Nephron (organoid): Measurements from ENCODE around the gene GCAT.

Experiments used
- H3K27ac Mint-ChIP-seq, 3 experiments: 2 replicates each; pipeline ENCODE4 v1.8.0; 2020; ENCODE audit warnings: mixed read lengths in 3 of 3, mild to moderate bottlenecking in 2 of 3, moderate library complexity in 1 of 3
- H3K27me3 Mint-ChIP-seq: 2 replicates; pipeline ENCODE4 v1.8.0; 2021; ENCODE audit warnings: low read depth, mild to moderate bottlenecking, moderate library complexity, mixed read lengths
- H3K36me3 Mint-ChIP-seq: 2 replicates; pipeline ENCODE4 v1.8.0; 2020; ENCODE audit warnings: low read depth, mixed read lengths
- H3K4me1 Mint-ChIP-seq: 2 replicates; pipeline ENCODE4 v1.8.0; 2020; ENCODE audit warnings: mixed read lengths
- H3K4me3 Mint-ChIP-seq, 3 experiments: 2 replicates each; pipeline ENCODE4 v1.8.0; 2020; ENCODE audit warnings: mild to moderate bottlenecking in 3 of 3, mixed read lengths in 3 of 3, moderate library complexity in 2 of 3
- H3K9me3 Mint-ChIP-seq: 2 replicates; pipeline ENCODE4 v1.8.0; 2020; ENCODE audit warnings: mixed read lengths
- TF ChIP-seq, protein P1 (sequence below), 3 experiments: fragments of 200-600 bp; sonication (generic); IDR thresholded peaks; one replicate each; pipeline ENCODE4 v1.5.0; 2021; ENCODE audit warnings: antibody characterized with exemption in 3 of 3; ENCODE audit not compliant: unreplicated experiment in 3 of 3

The GCAT gene

DNA sequence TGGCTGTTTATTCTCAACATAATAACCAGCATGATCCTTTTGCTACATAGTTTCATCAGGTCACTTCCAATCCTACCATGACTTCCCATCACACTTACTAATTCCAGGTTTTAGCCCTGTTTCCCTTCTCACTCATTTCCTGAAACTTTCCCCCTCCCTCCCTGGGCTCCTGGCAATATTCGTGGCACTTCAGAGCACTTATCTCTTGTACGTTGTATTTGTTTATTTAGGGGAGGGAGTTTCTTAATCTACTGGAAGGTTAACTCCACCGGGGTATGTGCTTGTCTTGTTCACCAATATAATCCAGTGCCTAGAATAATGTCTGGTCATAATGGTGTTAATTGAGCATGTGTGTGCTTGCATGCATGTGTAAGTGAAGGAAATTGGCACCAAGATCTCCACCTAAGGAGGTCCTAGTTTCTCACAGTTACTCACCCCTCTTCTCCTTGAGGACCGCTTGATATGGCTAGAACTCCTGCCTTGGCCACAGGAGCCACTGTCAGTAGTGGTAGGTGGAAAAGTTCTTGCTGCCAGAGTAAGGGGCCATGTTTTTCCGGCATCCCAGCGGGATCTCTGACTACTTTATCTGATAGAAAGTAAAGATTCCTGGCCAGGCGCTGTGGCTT, 53.2 kb downstream of the GCAT start:
- TF ChIP-seq, protein P1, sequence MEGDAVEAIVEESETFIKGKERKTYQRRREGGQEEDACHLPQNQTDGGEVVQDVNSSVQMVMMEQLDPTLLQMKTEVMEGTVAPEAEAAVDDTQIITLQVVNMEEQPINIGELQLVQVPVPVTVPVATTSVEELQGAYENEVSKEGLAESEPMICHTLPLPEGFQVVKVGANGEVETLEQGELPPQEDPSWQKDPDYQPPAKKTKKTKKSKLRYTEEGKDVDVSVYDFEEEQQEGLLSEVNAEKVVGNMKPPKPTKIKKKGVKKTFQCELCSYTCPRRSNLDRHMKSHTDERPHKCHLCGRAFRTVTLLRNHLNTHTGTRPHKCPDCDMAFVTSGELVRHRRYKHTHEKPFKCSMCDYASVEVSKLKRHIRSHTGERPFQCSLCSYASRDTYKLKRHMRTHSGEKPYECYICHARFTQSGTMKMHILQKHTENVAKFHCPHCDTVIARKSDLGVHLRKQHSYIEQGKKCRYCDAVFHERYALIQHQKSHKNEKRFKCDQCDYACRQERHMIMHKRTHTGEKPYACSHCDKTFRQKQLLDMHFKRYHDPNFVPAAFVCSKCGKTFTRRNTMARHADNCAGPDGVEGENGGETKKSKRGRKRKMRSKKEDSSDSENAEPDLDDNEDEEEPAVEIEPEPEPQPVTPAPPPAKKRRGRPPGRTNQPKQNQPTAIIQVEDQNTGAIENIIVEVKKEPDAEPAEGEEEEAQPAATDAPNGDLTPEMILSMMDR (IDR thresholded peaks at IDR 0.05; ENCODE audit: unreplicated experiment in 3 of 3) = no peak
- Mint-ChIP-seq H3K27me3 (no peaks in the 10 kb centered on the region), H3K4me1 (peaks cover 9% of the 10 kb centered on the region), H3K36me3 (peaks cover 69% of the 10 kb centered on the region), H3K9me3 (no peaks in the 10 kb centered on the region), H3K4me3 (no peak overlapping the region), H3K27ac (no peak overlapping the region)

DNA sequence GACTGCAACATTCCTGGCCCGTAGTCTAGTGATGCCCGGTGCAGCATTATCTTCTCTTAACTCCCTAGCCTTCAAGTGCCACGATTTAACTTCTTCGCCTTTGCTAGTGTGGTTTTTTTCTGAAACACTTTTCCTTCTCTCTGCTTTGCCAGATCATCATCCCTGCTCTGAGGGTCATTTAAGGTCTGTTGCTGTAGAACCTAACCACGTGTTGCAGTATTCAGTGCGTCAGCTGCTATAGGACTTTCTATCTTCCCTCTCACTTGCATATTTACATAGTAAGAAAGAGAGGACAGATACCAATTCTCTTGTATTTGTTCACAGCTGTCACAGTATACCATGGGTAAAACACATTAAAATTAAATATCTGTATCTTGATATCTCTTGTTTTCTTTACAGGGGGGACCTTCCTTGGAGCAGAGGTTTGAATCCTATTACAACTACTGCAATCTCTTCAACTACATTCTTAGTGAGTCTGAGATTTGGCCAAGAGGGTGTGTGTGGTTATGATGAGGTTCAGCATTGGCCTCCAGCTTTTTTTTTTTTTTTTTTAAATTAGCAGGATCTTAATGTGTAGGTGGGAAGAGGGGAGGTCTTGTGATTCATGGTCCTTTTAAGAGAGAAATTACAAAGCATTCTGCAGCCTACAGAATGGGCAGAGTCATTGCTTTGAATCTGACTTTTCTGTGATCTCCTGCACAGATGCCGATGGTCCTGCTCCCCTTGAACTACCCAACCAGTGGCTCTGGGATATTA, 55.0 kb downstream of the GCAT start:
- TF ChIP-seq, protein P1 (IDR thresholded peaks at IDR 0.05; ENCODE audit: unreplicated experiment in 3 of 3) = no peak
- no peaks in the 10 kb centered on the region for H3K27me3 Mint-ChIP-seq
- peak overlapping the region in 2 of 3 experiments; percentile 21 to 70 for H3K27ac Mint-ChIP-seq
- H3K4me1 Mint-ChIP-seq = peaks cover 9% of the 10 kb centered on the region
- H3K36me3 Mint-ChIP-seq = peaks cover 74% of the 10 kb centered on the region
- no peaks in the 10 kb centered on the region for H3K9me3 Mint-ChIP-seq
- no peak overlapping the region for H3K4me3 Mint-ChIP-seq

DNA sequence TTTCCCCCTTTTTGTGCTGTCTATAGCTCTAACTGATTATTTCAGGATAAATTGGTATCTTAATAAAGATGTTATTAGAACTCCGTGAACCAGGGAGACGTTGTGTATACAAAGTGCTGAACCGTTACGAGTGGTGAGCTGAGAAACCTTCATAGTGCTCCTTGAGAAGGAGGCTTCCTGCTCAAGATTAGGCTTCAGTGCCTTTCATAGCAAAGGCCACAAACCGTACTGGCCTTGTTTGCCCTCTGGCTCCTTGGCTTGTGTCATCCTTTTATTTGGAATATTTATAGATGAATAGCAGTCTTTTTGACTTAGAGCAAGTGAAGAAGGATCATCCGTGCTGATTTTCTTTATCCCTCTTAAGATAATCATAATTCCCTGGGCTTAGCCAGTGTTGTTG, 57.8 kb downstream of the GCAT start:
- Mint-ChIP-seq H3K27me3 (no peaks in the 10 kb centered on the region), H3K9me3 (no peaks in the 10 kb centered on the region), H3K27ac (no peak overlapping the region), H3K4me1 (peaks cover 9% of the 10 kb centered on the region), H3K36me3 (peaks cover 72% of the 10 kb centered on the region), H3K4me3 (no peak overlapping the region)
- TF ChIP-seq, protein P1 (IDR thresholded peaks at IDR 0.05; ENCODE audit: unreplicated experiment in 3 of 3) = no peak
